ENCODE data around the gene ANKRD22.

- no peak for TF ChIP-seq FOXA1 (IDR thresholded peaks at IDR 0.05; ENCODE audit: borderline replicate concordance)
- TF ChIP-seq U2AF1 (optimal IDR thresholded peaks at IDR 0.05; ENCODE audit: low read depth, low read length): no peak
- TF ChIP-seq FOXP4 (CRISPR knock-in tag; IDR thresholded peaks at IDR 0.05; ENCODE audit: borderline replicate concordance): no peak
- no peak for TF ChIP-seq HMG20A (CRISPR knock-in tag; conservative IDR thresholded peaks at IDR 0.05)
Measured at GRCh38 chr10:88895250-88895649, 43.6 kb upstream of the ANKRD22 start.

Data from K562 (cell line).